Measurements from ENCODE around the gene ATP6V1B1.
A peak's percentile ranks its signal among the peaks of the same experiment; 100 is the strongest.
"Not testable (repeated sequence)": the region's sequence is repeated elsewhere in the genome, so short reads cannot be mapped to it uniquely, and the experiment has no call there.

The ATP6V1B1 gene

DNA sequence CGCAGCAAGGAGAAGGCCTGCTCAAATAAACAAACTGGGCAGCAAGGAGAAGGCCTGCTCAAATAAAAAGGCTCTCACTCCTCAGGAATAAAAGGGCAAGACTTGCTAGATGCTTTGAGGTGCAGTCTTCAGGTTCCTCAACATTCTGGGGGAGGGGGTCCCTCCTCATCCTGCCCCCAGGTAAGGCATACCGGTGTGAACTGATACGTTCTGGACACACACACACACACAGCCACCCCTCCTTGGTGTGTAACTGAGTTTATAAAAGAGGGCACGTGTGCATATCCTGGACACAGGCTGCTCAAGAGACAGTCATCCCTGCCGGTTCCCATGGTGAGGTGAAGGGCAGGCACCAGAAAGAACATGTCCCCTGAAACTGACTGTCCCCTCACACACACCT, 54.5 kb downstream of the ATP6V1B1 start:
- DNase-seq (ENCODE audit: low spot score) = no peak

DNA sequence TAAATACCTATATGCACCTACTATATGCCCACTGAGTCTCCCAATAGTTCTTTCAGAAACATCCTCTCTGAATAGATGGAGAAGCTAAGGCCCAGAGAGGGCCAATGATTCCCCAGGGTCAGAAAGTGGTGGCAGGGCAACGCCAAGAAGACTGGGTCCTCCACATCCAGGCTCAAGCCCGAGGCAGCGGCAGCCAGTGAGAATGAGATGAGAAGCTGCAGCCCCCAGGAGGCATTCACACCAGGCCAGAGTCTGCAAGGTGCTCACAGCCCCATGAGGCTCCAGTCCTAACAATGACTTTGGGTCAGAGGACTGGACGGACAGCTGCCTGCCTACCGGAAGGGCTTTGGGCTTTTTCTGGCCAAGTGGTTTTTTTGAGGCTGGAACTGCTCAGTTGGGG, 55.4 kb downstream of the ATP6V1B1 start:
- no peak for DNase-seq (ENCODE audit: low spot score)

DNA sequence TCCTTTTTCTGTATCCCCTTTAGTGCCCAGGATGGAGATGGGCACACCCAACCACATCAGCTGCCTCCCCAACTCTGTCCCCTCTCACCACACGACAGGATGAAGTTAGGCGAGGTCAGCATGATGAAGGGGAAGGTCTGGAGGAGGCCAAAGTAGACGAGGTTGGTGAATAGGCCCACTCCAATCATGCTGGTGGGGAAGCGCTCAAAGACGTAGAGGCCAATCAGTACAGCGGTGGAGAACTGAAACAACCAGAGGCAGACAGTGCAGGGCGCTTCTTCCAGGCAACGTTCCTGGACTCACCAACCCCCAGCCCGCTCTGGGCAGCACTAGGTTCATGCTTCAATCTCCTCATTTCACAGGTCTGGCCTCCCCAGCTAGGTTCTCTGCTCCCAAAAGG, 56.0 kb downstream of the ATP6V1B1 start:
- no peak for DNase-seq (ENCODE audit: low spot score)

DNA sequence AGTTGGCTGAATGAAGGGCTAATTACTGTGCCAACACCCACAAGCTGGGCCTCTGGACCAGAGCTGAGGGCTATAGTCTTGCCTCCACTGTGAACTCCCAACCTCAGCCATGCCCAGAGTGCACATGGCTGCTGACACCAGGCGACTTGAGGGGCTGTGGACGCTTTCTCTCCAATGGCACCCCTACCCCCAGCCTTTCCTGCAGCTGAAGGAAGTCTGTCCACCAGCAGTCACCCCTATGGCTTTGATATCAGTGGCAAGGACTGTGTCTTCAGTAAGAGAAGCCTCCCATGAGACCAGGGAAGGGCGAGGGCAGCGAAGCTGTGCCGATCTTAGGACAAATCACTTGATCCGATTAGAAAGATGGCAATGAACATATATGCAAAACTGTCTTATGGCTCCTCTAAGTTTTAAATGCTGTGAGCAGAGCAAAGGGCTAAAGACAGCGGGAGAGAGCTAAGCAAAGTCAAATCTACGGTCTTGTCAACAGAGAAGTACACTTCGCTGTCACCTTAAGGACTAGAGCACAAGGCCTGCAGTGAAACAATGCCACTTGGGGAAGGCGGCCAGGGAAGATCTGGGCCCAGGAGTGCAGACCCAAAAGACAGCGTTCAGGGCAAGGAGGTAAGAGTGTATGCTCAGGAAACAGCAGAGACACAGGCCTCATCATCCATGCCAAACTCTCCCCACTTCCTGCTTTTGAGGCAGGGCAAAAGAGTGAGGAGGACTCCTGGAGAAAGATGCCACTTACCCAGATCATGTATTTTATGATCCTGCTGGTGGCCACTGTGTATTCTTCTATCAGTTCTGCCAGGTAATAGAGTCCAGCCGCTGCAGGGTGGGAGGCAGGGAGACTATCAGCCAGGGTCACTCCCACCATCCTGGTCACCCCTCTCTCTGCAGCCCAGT, 57.5 kb downstream of the ATP6V1B1 start:
- DNase-seq (ENCODE audit: low spot score) = peak; percentile 9

DNA sequence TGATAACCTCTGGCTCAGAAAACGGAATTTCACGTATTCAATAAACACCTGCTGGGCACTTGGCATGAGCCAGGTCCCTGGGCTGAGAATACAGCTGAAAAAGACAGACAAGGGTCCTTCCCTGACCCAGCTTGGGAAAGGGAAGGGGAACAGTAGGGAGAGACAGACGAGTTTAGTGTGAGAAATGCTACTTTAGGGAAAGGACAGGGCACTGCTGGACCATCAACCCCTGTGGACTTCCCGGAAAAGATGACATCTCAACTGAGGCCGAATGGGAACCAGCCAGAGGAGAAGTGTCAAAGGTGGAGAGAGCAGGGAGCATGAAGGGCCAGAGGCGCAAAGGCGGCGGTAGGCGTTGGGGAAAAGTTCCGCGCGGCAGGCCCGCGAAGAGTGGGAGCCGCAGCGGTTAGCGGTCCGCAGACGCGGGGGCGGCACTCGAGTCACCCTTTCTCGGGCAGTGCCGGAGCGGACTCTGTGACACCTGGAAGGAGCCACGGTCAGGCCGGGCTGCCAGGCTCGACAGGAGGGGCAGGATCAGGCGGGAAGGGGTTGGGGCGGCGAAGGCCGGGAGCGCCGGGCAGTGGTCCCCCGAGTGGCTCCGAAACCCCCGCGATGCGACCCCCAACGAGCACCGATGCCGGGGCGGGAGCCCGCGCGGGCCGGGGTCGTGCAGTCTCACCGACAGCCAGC, 58.5 kb downstream of the ATP6V1B1 start:
- peak; percentile 31 for DNase-seq (ENCODE audit: low spot score)

DNA sequence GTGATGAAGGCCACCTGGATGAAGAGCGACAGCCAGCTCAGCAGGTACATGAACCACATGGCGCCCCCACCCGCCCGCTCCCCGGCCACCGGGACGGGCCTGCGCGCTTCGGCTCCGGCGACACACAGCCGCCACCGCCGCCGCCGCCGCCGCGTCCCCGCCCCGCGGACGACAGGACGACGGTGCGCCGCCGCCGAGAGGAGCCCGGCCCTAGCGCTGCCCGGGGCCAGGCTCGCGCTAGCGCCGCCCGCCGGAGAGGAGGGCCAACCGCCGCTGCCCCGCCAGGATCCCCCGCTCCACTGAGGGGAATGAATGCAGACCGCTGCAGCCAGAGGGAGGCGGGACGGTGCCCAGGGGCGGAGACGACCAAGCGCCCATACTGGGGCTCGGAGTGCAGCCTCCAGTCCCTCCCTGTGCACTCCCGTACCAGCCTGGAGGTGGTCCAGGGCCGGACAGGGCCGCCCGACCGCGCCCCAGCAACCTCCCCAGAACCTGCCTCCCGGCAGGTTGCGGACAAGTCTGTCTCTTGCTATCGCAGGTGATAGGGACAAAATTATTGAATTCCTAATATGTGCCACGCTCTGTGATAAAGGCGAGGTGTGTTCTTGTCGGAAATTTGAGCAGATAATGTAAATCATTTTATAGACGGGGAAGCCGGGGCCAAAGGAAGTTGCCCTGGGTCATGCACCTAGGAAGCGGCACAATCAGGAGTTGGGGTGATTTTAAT, 59.2 kb downstream of the ATP6V1B1 start, which contains the start of gene TEX261:
Gene TEX261 (minus strand): TSS at position 175 of the 727 bp plus-strand sequence. CDS start 116 bp downstream, at position 59.
- DNase-seq (ENCODE audit: low spot score) = peak; percentile 90

DNA sequence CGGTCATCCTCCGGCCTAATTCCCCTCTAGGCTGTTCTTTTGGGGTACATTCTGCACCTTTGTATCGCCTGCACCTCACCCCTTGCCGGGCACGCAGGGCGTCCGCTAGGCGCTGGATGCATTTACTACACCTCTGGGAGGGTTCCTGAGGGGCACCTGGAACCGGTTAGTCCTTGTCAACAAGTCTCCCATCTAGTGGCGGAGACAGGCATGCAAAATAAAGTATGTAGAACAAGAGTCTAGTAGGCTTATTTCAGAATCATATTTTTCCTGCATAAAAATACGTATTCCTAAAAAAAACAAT, 59.7 kb downstream of the ATP6V1B1 start:
- peak; percentile 82 for DNase-seq (ENCODE audit: low spot score)

DNA sequence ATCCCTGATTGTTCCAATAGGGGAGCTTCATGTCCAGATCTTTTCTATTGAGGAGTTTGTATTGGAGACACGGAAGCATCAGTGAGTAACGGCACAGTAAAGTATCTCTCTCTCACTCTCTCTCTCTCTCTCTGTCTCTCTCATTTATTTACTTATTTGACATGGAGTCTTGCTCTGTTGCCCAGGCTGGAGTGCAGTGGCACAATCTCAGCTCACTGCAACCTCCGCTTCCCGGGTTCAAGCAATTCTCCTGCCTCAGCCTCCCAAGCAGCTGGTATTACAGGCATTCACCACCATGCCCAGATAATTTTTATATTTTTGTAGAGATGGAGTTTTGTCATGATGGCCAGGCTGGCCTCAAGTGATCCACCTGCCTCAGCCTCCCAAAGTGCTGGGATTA, 63.2 kb downstream of the ATP6V1B1 start:
- not testable (repeated sequence) for DNase-seq (ENCODE audit: low spot score)

DNA sequence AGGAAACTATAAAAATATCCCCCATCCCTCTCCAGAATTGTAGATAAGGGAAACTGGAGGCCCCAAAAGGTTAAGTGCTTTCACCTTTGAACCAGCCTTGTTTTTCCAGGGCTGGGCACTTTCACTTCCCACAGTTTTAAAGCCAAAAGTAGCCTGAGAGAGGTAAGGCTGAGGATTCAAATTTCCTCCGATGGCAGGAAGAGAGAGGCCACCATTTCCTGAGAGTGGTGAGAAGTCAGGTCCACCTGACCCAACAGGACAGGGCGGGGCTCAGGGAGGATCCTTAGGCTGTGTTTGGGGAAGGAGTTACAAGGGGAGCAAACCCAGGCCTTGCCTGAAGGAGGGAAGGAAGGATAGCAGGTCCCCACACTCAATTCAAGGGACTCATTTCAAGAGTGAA, 63.7 kb downstream of the ATP6V1B1 start:
- DNase-seq (ENCODE audit: low spot score) = no peak

DNA sequence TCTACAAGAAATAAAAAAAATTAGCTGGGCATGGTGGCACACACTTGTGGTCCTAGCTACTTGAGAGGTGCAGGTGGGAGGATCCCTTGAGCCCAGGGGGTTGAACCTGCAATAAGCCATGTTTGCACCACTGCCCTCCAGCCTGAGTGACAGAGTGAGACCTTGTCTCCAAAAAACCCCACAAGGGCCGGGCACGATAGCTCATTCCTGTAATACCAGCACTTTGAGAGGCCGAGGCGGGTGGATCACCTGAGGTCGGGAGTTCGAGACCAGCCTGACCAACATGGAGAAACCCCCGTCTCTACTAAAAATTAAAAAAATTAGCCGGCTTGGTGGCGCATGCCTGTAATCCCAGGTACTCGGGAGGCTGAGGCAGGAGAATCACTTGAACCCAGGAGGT, 64.2 kb downstream of the ATP6V1B1 start:
- DNase-seq (ENCODE audit: low spot score) = not testable (repeated sequence)

DNA sequence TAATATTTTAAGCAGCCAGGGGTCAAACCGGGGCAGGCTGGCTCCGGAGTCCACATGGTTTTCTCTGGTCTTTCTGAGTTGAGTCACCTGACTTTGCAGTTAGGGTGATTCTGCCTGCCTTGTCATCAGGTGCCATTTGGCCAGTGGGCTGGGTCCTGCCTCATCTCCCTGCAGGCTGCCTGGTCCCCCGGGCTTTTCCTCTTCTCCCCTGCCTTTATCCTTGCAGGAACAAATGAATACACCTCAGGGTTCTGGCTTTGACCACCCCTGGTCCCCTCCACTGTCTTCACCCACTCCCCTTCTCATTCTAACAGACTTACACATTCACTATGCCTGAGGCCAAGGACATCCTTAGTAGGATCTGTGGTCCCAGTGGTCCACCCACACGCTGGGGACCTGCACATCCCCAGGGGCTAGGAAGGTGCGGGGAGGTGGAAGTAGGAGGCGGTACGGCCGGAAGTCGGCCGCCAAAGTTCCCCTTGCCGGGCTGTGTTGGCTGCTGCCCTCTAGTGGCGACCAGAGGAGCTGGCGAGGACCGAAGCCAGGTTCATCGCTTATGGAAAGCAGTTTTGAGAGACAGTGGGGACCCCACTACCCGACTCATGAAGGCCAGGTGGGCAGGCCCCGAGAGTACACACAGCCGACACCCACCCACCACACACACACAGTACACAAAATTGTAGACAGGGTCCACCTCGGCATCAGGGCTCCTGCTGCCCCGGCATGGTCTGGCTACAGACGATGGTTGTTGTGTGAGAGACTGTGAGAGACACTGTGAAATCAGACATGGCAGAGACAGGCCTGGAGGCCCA, 65.3 kb downstream of the ATP6V1B1 start:
- peak; percentile 82 for DNase-seq (ENCODE audit: low spot score)

DNA sequence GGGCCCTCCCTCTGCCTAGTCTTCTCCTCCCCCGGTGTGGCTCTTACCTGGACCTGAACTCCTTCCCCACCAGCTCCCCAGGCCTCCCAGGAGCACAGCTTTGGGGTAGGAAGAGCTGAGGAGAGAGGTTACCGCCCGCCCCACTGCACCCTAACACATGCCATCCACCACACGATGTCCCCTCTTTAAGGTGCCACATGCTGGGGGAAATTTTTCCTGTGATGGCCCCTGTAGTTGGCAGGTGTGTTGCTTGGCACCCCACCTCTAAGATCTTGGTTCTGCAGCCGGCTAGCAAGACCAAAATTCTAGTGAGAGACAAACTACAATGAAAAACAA, 65.9 kb downstream of the ATP6V1B1 start:
- DNase-seq (ENCODE audit: low spot score) = no peak

DNA sequence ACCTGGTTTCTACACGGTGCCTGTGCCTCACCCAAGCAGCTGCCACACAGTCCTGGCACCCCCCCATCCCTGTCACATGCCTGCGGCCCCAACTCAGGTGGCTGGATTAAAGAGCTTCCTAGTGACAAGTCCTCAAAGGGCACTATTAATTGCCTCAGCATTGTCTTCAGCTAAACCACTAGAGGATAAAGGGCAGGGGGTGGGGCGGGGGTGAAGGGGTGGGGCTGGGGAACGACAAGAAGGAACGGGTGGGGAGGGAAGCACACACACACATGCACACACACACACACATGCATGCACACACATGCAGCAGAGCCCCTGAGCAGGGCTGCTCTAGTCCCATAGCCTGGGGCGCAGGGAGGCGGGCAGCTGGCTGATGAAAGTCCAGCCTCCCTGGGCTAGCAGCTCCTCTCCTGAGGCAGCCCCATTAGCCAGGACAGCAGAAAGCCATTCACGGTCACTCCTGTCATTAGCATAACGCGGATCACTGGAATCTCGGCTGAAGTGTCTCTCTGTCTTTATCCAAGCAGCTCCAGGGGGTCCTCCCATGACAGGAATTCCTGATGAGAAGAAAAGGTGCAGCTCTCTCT, 66.4 kb downstream of the ATP6V1B1 start:
- DNase-seq (ENCODE audit: low spot score) = no peak

DNA sequence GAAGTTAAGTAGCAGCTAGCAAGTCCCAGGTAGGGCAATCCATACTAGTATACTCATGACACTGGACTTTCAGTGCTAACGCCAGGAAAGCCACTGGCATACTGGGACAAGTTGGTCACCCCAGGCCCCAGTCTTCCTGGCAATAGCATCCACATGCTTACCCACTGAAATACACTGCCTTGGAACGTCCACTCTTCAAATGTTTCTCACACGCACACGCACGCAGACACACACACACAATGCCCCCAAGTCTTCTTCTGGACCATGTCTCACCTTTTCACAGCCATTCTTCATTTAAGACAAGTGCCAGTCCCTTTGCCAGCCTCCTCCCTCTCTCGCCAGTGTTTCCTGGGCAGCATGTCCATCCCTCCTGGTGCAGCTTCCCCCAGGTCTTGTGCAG, 67.7 kb downstream of the ATP6V1B1 start:
- no peak for DNase-seq (ENCODE audit: low spot score)

DNA sequence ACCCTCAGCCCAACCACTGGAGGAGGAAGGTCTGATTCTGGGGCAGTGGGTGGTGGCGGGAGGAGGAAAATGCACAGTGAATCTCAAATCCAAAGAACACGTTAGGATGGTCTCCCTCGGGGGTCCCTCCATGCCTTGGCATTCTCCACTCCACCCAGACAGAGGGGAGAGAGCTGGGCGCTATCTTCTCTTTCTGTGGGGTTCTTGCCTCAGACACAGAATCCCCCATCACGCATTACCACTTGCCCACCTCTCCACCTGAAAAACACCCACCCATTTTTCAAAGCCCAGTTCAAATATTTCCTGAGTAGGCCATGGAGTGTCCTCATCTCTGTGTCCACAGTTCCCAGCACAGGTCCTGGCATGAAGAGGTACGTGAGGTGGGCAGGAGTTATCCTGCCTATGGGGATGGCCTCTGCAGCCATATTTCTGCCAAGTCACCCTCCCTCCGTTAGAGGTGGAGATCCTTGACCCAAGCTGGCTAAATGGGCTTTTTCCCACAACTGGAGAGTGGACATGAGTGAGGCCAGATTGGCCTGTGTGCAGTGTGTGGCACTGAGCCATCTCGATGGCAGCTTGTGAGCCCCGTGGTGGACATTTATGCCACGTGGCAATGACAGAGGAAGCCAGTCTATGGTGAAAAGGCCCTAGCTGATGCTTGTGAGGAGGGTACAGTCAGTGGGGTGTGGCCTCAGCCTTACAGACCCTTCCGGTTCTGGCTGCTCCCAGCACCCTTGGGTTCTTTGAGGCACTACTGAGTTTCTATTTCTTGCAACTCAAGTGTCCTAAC, 68.5 kb downstream of the ATP6V1B1 start:
- DNase-seq (ENCODE audit: low spot score) = no peak

DNA sequence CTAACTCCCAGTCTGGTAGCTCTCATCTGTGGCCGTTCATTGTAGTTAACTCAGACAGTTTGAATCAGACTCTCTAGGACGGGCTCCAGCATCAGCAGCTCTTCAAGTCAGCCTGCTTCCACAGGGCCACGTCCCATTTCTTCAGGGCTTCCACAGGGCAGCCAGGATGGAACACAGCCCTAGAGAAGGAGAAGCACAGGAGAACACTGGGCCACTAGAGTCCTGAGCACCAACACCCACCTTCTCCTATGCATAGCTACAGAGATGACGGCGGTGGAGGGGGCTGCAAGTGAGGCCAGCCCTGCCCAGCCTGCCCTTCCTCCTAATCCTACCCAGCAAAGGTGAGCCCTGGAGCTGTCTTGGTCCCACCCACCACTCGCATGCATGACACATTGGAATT, 69.2 kb downstream of the ATP6V1B1 start:
- DNase-seq (ENCODE audit: low spot score) = no peak

DNA sequence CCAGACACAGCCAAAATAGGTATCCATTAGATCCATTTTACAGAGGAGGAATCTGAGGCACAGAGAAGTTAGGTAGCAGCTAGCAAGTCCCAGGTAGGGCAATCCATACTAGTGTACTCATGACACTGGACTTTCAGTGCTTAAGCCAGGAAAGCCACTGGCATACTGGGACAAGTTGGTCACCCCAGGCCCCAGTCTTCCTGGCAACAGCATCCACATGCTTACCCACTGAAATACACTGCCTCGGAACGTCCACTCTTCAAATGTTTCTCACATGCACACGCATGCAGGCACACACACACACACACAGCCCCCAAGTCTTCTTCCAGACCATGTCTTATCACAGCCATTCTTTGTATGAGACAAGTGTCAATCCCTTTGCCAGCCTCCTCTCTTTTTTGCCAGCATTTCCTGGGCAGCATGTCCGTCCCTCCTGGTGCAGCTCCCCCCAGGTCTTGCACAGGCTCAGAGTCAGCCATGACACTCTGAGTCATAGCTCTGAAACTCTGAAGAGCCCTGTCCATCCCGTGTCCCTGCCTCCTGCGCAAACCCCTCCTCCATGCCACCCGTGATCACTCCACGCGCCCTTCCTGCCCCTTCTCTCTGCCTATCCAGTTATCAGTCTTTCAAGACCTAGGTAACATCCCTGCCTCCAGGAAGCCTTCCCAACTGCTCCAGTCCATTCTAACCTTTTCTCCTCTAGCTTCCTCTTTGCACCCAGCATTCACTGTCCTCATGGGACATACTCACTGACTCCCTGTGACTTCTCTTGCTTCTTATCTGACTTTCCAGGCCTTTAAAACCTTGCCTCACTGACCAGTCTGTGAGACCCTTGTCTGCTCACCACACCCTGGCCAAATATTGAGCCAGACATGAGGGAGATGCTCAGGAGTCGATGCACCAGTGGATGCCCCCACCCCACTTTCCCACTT, 69.8 kb downstream of the ATP6V1B1 start:
- DNase-seq (ENCODE audit: low spot score) = no peak

DNA sequence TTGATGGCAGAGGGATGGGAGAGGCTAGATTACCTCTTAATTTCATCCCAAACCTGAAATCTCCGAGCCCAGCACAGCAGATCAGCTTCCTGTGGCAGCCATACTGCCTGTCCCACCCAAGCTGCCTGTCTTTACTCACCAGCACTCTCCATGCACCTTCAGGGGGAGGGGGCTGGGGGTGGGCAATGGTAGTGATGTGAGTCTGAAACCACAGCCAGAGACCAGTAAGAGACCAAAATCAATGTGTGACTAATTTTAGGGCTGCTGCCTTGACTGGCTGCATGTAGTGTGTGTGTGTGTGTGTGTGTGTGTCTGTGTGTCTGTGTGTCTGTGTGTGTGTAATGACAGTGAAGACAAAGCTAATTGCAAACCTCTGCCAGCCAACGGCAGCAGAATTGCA, 70.6 kb downstream of the ATP6V1B1 start:
- no peak for DNase-seq (ENCODE audit: low spot score)

DNA sequence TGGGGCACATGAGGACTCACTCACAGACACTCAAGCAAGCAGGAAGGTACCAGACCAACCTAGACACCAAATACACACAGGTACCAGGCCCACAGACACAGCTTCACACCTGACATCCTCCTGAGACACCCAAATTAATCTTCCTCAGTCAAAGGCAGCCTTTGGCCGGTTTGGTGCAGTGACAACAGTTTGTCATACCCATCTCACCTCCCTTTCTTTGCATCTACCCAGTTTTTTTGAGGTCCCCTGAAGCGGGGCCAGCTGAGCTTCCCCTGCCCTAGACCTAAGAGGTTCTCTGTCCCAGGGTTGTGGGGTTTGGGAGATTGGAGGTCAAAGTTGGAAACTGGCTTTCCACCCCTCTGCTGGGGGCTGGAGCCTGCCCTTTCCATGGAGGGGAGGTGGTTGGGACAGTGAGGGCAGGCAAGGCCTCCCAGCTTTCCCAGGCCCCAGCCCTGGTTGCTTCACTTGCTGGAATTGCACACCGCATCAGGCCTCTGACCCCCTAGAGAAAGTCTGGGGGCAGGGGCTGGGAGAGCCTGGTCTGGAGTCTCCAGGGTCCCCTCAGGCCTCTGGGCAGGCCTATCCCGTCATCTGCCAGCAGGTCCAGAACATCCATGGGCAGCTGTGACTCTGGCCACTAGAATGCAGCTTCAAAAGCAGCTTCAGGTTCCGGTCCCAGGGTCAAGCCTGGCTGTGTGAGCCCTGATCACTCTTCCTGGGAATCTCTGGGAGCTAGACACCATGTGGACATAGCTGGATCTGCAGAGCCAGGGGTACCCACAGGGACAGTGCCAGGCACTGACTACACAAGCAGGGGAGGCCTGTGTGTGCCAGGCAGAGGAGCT, 71.5 kb downstream of the ATP6V1B1 start:
- DNase-seq (ENCODE audit: low spot score) = no peak
